ENCODE results near the gene FIS1. TPM values are rescaled to one million over a fixed set of nuclear protein-coding genes. Genes with fewer than 3 reads are reported as not detected.

The FIS1 gene
- total RNA-seq, 4 donors from 2014 or later: 319 to 467 (median 364) TPM

- Histone ChIP-seq H3K36me3 (peaks cover 0 to 8% of the 10 kb centered on the region in 2 donors), H3K27me3 (no peaks in the 10 kb centered on the region), H3K4me1 (peaks cover 15 to 19% of the 10 kb centered on the region in 2 donors), H3K4me3 (no peak overlapping the region), H3K27ac (no peak overlapping the region), H3K9me3 (no peaks in the 10 kb centered on the region)
- TF ChIP-seq POLR2A (IDR thresholded peaks at IDR 0.05) (no peak), CTCF (IDR thresholded peaks at IDR 0.05 in 4 of 5, conservative IDR thresholded peaks at IDR 0.05 in 1 of 5) (no peak)
- in situ Hi-C loops (cut with MboI; ENCODE audit: low sequenced_read_pairs in 4 of 4): no loop called here
- intact Hi-C loops (cut with DNase I; ENCODE audit: low total_unique reads): no loop called here
- DNase-seq: no peak
- ATAC-seq: no peak
Measured at GRCh38 chr7:101233907-101234547, 10.9 kb downstream of the FIS1 start.

- intact Hi-C loops (cut with DNase I; ENCODE audit: low total_unique reads) (no loop called here), in situ Hi-C loops (cut with MboI; ENCODE audit: low sequenced_read_pairs in 4 of 4) (no loop called here)
- Histone ChIP-seq H3K36me3 (peaks cover 0 to 8% of the 10 kb centered on the region in 2 donors), H3K4me3 (peak overlapping the region in 2 of 4 donors; percentile 21 to 41), H3K4me1 (peaks cover 0 to 5% of the 10 kb centered on the region in 2 donors), H3K27me3 (no peaks in the 10 kb centered on the region), H3K9me3 (no peaks in the 10 kb centered on the region), H3K27ac (peak overlapping the region in 2 of 4 donors; percentile 23 to 41)
- no peak for DNase-seq
- TF ChIP-seq POLR2A (IDR thresholded peaks at IDR 0.05) (no peak), CTCF (IDR thresholded peaks at IDR 0.05 in 4 of 5, conservative IDR thresholded peaks at IDR 0.05 in 1 of 5) (no peak)
- ATAC-seq: no peak
Measured at GRCh38 chr7:101232141-101232850, 12.6 kb downstream of the FIS1 start.

GRCh38 chr7:101231644-101232043 is 13.2 kb downstream of the FIS1 start:
- H3K36me3 ChIP-seq: peaks cover 0 to 13% of the 10 kb centered on the region in 2 donors
- H3K4me3 ChIP-seq: peak overlapping the region in 1 of 4 donors; percentile 21
- DNase-seq (no peak), ATAC-seq (no peak)
- intact Hi-C loops (cut with DNase I; ENCODE audit: low total_unique reads) (no loop called here), in situ Hi-C loops (cut with MboI; ENCODE audit: low sequenced_read_pairs in 4 of 4) (no loop called here)
- H3K4me1 ChIP-seq: peaks cover 0 to 5% of the 10 kb centered on the region in 2 donors
- peak overlapping the region in 2 of 4 donors; percentile 23 to 41 for H3K27ac ChIP-seq
- H3K9me3 ChIP-seq: no peaks in the 10 kb centered on the region
- no peaks in the 10 kb centered on the region for H3K27me3 ChIP-seq
- TF ChIP-seq CTCF (IDR thresholded peaks at IDR 0.05 in 4 of 5, conservative IDR thresholded peaks at IDR 0.05 in 1 of 5) (no peak), POLR2A (IDR thresholded peaks at IDR 0.05) (no peak)

GRCh38 chr7:101226721-101227120 is 18.2 kb downstream of the FIS1 start:
- no peak overlapping the region for H3K27ac ChIP-seq
- DNase-seq (no peak), ATAC-seq (no peak)
- no peaks in the 10 kb centered on the region for H3K9me3 ChIP-seq
- H3K4me1 ChIP-seq: peaks cover 0 to under 1% of the 10 kb centered on the region in 2 donors
- in situ Hi-C loops (cut with MboI; ENCODE audit: low sequenced_read_pairs in 4 of 4) (no loop called here), intact Hi-C loops (cut with DNase I; ENCODE audit: low total_unique reads) (no loop called here)
- no peaks in the 10 kb centered on the region for H3K27me3 ChIP-seq
- TF ChIP-seq POLR2A (IDR thresholded peaks at IDR 0.05) (no peak), CTCF (IDR thresholded peaks at IDR 0.05 in 4 of 5, conservative IDR thresholded peaks at IDR 0.05 in 1 of 5) (no peak)
- peaks cover 0 to 54% of the 10 kb centered on the region in 2 donors for H3K36me3 ChIP-seq
- no peak overlapping the region for H3K4me3 ChIP-seq

Measured in gastrocnemius medialis (tissue), 4 donors.